K562 (cell line): ENCODE measurements around the gene PHF12. TPM values are rescaled to one million over a fixed set of nuclear protein-coding genes. Genes with fewer than 3 reads are reported as not detected.

Experiments
- AFF4 ChIP-seq: sonication (generic); formaldehyde crosslinking; IDR thresholded peaks from 2 replicates; pipeline ENCODE4 v1.8.0; 2023; ENCODE audit warnings: mild to moderate bottlenecking, missing genetic modification reagents
- BHLHE40 ChIP-seq: IDR thresholded peaks from 2 replicates; pipeline ENCODE4 v1.6.1; 2011; ENCODE audit warnings: low read length, improper control_type of control experiment
- CBFA2T2 ChIP-seq: fragments of 450-650 bp; conservative IDR thresholded peaks from 2 replicates; pipeline ENCODE4 v1.6.1; 2017; ENCODE audit warnings: mild to moderate bottlenecking
- CTCF ChIP-seq, 3 experiments: IDR thresholded peaks in 2 of 3; conservative IDR thresholded peaks in 1 of 3; 2 replicates each; pipeline ENCODE4 v1.5.1; 2011 to 2012; ENCODE audit warnings: low read length in 3 of 3, mild to moderate bottlenecking in 3 of 3, control low read depth in 2 of 3, improper control_type of control experiment in 1 of 3, inconsistent platforms in 1 of 3, low read depth in 1 of 3, mixed read lengths in 1 of 3, moderate library complexity in 1 of 3; ENCODE audit not compliant: insufficient read depth in 2 of 3
- MEF2A ChIP-seq: IDR thresholded peaks from 2 replicates; pipeline ENCODE4 v1.6.1; 2011; ENCODE audit warnings: low read depth, mild to moderate bottlenecking, low read length, moderate library complexity; ENCODE audit not compliant: control insufficient read depth
- MTA3 ChIP-seq: fragments of 450-650 bp; formaldehyde crosslinking; IDR thresholded peaks from 2 replicates; pipeline ENCODE4 v1.6.1; 2017; ENCODE audit warnings: mild to moderate bottlenecking, borderline replicate concordance
- PBX2 ChIP-seq, 2 experiments: IDR thresholded peaks in 1 of 2; conservative IDR thresholded peaks in 1 of 2; 2 replicates each; pipeline ENCODE4 v1.6.1; 2016; ENCODE audit warnings: low read depth in 2 of 2, mild to moderate bottlenecking in 1 of 2, missing compliant biosample characterization in 1 of 2, missing genetic modification characterization in 1 of 2, moderate library complexity in 1 of 2
- SIRT6 ChIP-seq: IDR thresholded peaks from one replicate; pipeline ENCODE4 v1.6.1; 2012; ENCODE audit warnings: low read depth, mild to moderate bottlenecking, control low read depth, inconsistent platforms, low read length, moderate library complexity
- TBL1XR1 ChIP-seq, 2 experiments: IDR thresholded peaks; 2 replicates each; pipeline ENCODE4 v1.6.1; 2012; ENCODE audit warnings: improper control_type of control experiment in 2 of 2, low read length in 2 of 2, mild to moderate bottlenecking in 1 of 2
- TCF15 ChIP-seq: fragments of 250-450 bp; sonication (Bioruptor Pico); IDR thresholded peaks from 2 replicates; pipeline ENCODE4 v1.8.0; 2022; ENCODE audit warnings: moderate library complexity, mild to moderate bottlenecking, inconsistent platforms
- TFE3 ChIP-seq: fragments of 450-650 bp; formaldehyde crosslinking; IDR thresholded peaks from 2 replicates; pipeline ENCODE4 v1.4.0; 2020; ENCODE audit warnings: mild to moderate bottlenecking, mixed read lengths
- XRCC3 ChIP-seq: fragments of 450-650 bp; IDR thresholded peaks from 2 replicates; pipeline ENCODE4 v1.6.1; 2017; ENCODE audit warnings: mild to moderate bottlenecking, moderate library complexity
- ZBTB8A ChIP-seq: fragments of 450-650 bp; IDR thresholded peaks from 2 replicates; pipeline ENCODE4 v1.6.1; 2018; ENCODE audit warnings: mild to moderate bottlenecking, moderate library complexity; ENCODE audit not compliant: partially characterized antibody
- ZFP1 ChIP-seq: fragments of 450-650 bp; formaldehyde crosslinking; IDR thresholded peaks from 2 replicates; pipeline ENCODE4 v1.4.0; 2020; ENCODE audit warnings: mild to moderate bottlenecking, mixed read lengths
- ZFP36 ChIP-seq: fragments of 150-350 bp; IDR thresholded peaks from 2 replicates; pipeline ENCODE4 v1.6.1; 2018; ENCODE audit warnings: low read length, low read depth; ENCODE audit not compliant: partially characterized antibody
- ZNF197 ChIP-seq: fragments of 200-800 bp; sonication (Bioruptor generic); IDR thresholded peaks from 2 replicates; pipeline ENCODE4 v1.6.1; 2016; ENCODE audit warnings: low read depth, missing genetic modification characterization, missing compliant biosample characterization
- ZNF324 ChIP-seq: fragments of 250-450 bp; sonication (Bioruptor Pico); IDR thresholded peaks from 2 replicates; pipeline ENCODE4 v1.4.0; 2020; ENCODE audit warnings: mild to moderate bottlenecking
- ZNF586 ChIP-seq: fragments of 450-650 bp; formaldehyde crosslinking; conservative IDR thresholded peaks from 2 replicates; pipeline ENCODE4 v1.4.0; 2020; ENCODE audit warnings: mild to moderate bottlenecking, moderate library complexity
- polyA plus RNA-seq, 8 experiments: library from polyadenylated mRNA; depleted of rRNA in 4 of 8; stranded (reverse) in 5 of 8; unstranded in 3 of 8; fragments of >200 nt; fragmentation: Nextera tagmentation in 2 of 8; fragmentation: Illumina TruSeq in 1 of 8; extraction: Ambion mirVana in 2 of 8; extraction: Trizol in 1 of 8; gene quantifications; 2 replicates each; pipeline versions ENCODE4 v1.2.1 to v1.2.3, GENCODE V29; 2011 to 2014; ENCODE audit warnings: inconsistent platforms in 1 of 8, missing spikeins in 1 of 8
- total RNA-seq, 7 experiments: library from RNA; depleted of rRNA in 6 of 7; stranded (reverse); fragments of >200 nt in 6 of 7; fragmentation: Illumina TruSeq in 2 of 7; extraction: Trizol in 2 of 7; gene quantifications; 2 replicates each; pipeline versions ENCODE4 v1.2.1 to v1.2.3, GENCODE V29; 2011 to 2021; ENCODE audit warnings: low replicate concordance in 1 of 7

Gene PHF12
- total and polyA plus RNA-seq, 9 of the 15 experiments (the other 6 are each of a cell fraction or from before 2014, with no cell fraction given) = 0.82 to 31.3 (median 13.5) TPM

GRCh38 chr17:28904800-28905199 lies 46.5 kb downstream of the PHF12 start (continued):
- no peak for TF ChIP-seq AFF4 (CRISPR knock-in tag)
- TF ChIP-seq ZBTB8A = no peak
- TF ChIP-seq TBL1XR1 (IDR thresholded peaks at IDR 0.05; ENCODE audit: low read length in 2 of 2) = no peak
- no peak for TF ChIP-seq MEF2A
- TF ChIP-seq ZFP1 = no peak
- TF ChIP-seq TFE3 (CRISPR knock-in tag) = peak; percentile 98
- no peak for TF ChIP-seq ZNF197 (CRISPR knock-in tag)
- TF ChIP-seq ZNF324 = no peak
- no peak for TF ChIP-seq PBX2 (CRISPR knock-in tag; IDR thresholded peaks at IDR 0.05; ENCODE audit: low read depth)
- TF ChIP-seq PBX2 (tag; conservative IDR thresholded peaks at IDR 0.05; ENCODE audit: low read depth) = 0 out of 2 replicates have a peak, but pooled peaks have one; percentile 23
- no peak for TF ChIP-seq SIRT6
- TF ChIP-seq CTCF (IDR thresholded peaks at IDR 0.05 in 2 of 3, conservative IDR thresholded peaks at IDR 0.05 in 1 of 3; ENCODE audit: insufficient read depth in 2 of 3, low read depth in 1 of 3, low read length in 3 of 3) = peak in 1 of 3 experiments; percentile 18; a peak in 1 of 6 replicates
- 0 out of 2 replicates have a peak, but pooled peaks have one; percentile 48 for TF ChIP-seq TCF15
- TF ChIP-seq CBFA2T2 = peak; percentile 31; the same call in 1 of the 2 replicates
- TF ChIP-seq BHLHE40 = peak; percentile 65
- TF ChIP-seq ZNF586 (CRISPR knock-in tag) = no peak
- no peak for TF ChIP-seq XRCC3
- no peak for TF ChIP-seq MTA3
- TF ChIP-seq ZFP36 = no peak
